GM19438 (cell line): Measurements from ENCODE around the gene PTPN23.

Experiments used
- ATAC-seq: cut with Tn5 transposase; IDR thresholded peaks from one replicate; pipeline ENCODE4 v1.9.1; 2021; ENCODE audit warnings: low read depth; ENCODE audit not compliant: unreplicated experiment

PTPN23 gene

GRCh38 chr3:47419083-47420043 is 38.5 kb downstream of the PTPN23 start:
- ATAC-seq = no peak

GRCh38 chr3:47420044-47420430 is 39.2 kb downstream of the PTPN23 start:
- no peak for ATAC-seq

DNA sequence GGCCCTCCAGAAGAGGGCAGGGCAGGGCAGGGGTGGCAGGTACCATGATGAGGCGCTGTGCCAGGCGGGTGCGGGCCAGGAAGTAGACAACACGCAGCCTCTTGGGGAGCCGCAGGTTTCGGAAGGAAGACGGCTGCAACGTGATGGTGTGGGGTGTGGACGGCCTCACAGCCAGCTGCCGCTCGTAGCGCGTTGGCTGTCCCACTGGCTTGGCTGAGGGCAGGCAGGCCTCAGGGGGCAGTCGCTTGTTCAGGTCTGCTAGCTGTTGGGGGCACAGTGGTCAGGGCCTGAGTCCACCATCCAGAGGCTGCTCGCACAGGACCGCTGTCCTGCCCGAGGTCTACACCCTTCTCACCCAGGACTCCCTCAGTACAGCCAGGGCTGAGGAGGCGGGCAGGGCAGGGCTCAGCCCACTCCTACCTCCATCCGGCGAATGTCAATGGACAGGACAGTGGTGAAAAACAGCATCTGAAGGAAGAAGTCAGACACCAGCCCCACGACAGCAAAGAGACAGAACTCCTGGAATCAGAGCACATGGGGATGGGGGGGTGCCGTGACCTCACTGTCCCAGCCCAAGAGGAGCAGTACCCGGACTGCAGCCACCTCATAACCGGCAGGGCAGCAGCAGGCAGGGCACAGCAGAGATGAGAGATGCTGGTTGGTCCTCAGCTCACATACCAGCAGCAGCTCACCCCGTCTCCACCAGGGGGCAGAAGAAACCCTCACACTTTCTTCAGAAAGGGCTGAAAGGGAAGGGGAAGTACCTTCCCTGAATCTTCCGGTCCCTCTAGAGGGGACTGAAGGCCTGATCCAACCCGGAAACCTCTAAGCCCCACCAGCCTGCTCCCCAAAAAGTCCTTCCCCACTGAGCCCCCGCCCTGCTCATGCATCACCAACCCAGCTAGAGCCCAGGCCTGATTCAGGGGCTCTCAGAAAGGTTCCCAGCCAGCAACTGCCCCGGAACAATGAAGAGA is 40.0 kb downstream of the PTPN23 start:
- ATAC-seq = peak; percentile 70

DNA sequence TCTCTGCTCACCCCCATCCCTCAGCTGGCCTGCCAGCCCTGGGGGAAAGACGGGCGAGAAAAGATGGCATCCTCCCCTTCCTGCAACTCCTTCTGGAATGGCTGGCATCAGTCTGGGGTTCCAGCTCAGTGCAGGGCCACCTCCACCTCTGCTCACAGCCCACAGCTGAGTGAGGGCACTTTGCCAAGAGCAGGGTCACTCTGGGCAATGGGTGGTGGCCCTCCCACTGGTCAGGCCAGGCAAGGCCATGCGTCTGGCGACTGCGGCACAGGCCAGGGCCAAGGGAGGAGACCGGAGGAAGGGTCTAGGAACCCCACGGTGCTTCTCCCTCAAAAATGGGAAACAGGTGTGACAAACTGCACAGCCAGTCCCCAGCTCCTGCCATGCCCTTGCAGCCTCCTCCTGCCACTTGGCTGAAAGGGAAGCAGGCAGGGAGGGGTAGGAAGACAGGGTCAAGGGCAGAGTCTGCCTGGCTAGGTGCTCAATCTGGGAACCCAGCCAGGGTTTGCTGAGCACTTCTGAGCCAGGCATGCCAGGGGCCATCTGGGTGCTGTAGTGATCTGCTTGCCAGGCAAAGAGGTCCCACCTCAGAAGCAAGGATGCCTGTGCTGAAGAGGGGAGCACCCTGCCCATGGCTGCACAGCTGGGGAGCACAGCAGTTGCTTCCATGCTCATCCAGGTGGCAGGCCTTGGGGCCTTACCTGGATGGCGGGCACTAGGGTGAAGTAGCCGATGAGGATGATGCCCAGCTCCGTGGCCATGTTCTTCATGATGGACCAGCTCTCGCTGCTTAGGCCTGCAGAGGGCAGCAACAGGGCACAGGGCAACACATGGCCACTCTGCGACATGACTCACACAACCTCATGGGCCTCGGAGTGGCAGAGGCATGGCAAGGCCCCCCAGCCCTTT is 41.2 kb downstream of the PTPN23 start:
- no peak for ATAC-seq

DNA sequence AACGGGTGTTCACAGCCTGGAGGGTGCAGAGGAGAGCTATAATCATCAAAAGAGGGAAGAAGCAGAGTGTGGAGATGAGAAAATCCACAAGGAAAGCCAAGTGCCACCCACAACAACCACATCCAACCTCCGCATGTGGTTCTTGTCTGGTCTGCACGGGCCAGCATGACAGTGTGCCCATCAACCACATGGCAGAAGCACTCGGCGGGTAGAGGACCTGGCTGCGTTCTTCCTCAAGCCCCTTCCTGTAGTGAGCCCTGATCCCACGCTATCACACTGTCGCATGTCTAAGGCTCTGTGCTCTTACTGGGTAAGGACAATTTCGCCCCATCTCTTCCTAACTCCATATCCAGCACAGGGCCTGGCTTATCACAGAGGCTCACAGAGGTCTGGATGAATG is 41.9 kb downstream of the PTPN23 start:
- no peak for ATAC-seq

GRCh38 chr3:47423548-47424145 is 42.8 kb downstream of the PTPN23 start:
- ATAC-seq = no peak

- no peak for ATAC-seq
Observed at GRCh38 chr3:47424434-47425382, 43.9 kb downstream of the PTPN23 start.

DNA sequence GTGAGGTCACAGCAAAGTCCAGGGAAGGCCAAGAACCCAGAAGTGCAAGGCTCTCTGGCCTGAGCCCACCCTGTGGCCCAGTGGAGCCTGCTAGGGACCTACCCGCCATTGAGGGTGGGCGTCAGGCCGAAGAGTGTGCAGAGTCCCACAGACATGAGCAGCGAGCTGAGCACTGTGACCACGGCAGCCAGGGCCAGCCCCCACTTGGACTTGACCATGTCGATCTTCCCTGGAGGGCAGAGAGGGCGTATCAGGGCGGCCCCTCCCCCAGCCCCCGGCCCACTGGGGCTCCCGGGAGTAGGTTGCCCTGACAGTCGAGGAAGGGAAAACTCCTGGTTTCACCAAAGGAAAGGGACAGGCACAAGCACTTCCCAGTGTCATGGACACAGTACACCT is 44.6 kb downstream of the PTPN23 start:
- no peak for ATAC-seq

DNA sequence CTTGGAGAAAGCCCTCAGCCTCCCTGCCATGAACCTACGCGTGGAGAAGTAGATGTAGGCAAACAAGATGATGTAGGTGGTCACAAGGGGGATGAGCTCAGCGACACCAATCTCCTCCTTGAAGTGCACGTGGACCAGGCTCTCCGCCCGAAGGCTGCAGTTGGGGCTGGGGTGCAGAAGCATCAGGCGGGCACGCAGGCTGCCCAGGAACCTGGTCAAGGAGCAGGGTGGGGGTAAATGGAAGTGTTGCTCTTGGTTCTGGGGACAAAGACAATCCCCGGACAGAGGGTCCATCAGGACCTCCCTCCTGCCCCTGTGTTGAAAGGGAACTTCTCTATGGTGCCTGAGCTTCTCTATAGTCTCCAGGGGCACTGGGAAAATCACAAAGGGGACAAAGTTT is 45.1 kb downstream of the PTPN23 start:
- no peak for ATAC-seq

GRCh38 chr3:47427866-47428265 is 47.0 kb downstream of the PTPN23 start:
- ATAC-seq = no peak

GRCh38 chr3:47428662-47429061 is 47.8 kb downstream of the PTPN23 start:
- ATAC-seq = no peak

DNA sequence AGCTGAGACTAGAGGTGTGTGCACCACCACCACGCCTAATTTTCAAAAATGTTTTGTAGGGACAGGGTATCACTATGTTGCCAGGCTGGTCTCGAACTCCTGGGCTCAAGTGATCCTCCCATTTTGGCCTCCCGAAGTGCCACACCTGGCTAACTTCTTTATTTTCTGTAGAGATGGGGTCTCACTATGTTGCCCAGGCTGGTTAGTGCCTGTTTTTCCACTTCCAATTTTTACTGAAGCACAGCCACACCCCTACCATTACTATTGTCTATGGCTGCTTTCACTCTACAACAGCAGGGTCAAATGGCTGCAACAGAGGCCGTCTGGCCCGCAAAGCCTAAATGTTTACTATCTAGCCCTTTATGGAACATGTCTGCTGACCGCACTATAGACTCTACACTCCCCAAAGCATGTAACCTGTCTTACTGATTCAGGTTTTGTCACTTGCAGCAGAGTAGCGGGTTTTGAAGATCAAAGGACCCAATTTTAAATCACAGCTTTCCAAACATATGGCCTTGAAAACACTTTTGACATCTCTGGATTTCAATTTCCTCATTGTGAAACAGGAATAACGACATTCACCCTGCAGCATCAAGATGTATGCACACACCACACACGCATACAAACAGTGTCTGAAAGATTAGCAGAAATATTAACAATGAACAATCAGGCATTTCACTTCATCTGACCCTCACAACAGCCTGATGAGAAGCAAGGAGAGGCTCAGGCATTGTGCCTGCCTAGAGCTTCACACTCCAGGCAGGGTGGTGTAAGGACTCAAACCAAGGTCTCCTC is 48.9 kb downstream of the PTPN23 start:
- no peak for ATAC-seq

DNA sequence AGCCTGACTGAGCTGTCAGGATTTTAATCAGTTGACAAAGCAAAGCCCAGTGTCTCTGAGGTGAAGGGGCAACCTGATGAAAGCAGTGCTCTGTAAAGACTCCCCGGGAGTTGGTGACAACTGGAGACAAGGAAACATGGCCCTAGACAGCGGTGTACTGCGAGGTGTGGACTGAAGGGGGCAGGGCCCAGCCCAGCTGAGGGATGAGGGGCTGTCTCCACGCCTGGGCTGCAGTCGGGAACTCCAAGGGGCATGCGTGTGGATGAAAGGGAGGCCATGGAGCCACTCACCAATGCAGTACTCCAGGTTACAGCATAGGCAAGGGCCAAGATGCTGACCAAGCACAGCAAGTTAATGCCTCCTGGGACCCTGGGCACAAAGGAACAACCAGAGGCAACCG is 49.8 kb downstream of the PTPN23 start:
- ATAC-seq = no peak

DNA sequence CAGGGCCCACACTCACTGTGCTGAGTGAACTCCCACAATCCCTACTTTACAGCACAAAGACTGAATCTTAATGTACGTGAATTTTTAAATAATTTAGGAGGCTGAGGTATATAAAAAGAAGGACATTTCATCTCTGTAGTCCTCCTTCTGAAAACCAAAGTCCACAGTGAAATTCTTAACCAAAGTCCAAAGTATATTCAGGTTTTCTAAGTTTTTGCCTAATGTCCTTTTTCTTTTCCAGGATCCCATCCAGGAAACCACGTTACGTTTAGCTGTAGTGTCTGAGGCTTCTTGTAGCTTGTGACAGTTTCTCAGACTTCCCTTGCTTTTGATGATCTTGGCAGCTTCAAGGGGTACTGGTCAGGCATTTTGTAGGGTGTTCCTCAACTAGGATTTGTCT is 50.4 kb downstream of the PTPN23 start:
- ATAC-seq = no peak

DNA sequence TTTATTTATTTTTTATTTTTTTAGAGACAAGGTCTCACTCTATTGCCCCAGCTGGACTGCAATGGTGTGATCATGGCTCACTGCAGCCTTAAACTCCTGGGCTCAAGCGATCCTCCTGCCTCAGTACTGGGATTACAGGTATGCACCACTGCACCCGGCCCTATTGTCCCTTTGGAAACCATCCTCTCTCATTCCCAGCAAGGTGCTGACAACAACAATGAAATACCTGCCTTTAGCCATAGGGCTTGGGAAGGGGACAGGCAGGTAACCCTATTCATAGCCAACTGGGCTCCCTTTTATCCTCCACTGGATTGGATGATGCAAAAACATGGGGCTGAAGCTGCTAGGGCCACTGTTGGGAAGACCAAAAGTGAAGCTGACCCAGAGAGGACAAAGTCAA is 51.9 kb downstream of the PTPN23 start:
- ATAC-seq = no peak

DNA sequence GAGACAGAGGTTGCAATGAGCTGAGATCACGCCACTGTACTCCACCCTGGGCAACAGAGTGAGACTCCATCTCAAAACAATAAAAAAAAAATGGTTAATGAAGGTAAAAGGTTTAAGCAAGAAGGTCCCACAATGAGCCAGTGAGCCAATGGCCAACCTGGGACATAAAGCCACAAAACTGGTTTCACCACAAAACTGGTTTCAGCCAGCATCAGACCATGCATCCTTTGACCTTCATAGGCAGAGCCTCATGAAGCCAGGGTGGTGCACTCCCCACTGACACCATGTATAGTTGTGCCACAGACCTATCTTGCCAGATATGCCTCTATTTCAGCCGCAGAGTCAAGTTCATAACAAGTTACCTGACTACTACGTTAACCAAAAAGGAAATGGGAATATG is 53.0 kb downstream of the PTPN23 start:
- no peak for ATAC-seq

DNA sequence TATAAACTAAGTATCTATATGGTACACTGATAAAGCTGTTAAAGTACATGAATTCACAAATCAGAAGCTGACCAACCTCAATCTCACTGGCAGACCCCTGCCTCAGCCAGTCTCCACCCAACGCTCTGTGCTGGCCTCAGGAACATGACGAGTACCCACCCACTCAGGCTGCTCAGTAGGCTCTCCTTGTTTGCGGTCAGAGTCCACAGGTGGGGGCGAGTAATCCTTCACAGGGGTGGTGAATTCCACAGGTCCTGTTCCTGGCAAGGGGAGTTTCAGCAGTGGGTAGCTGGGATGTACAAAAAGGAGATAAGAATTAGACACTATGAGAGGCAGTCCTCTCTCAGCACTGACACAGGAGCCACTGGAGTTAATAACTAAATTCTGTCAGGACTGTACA is 54.0 kb downstream of the PTPN23 start:
- no peak for ATAC-seq

- ATAC-seq = no peak
Observed at GRCh38 chr3:47436180-47436579, 55.4 kb downstream of the PTPN23 start.
